HG03442 (cell line): Measurements from ENCODE around the gene UGT1A3.

Source experiments
- ATAC-seq: cut with Tn5 transposase; IDR thresholded peaks from one replicate; pipeline ENCODE4 v1.9.1; 2021; ENCODE audit warnings: mild to moderate bottlenecking, moderate library complexity; ENCODE audit not compliant: unreplicated experiment

The UGT1A3 gene

GRCh38 chr2:233814056-233814835, 85.4 kb downstream of the UGT1A3 start:
- ATAC-seq: no peak

- ATAC-seq: no peak
Measured at GRCh38 chr2:233815861-233816260, 87.0 kb downstream of the UGT1A3 start.

- no peak for ATAC-seq
Measured at GRCh38 chr2:233816334-233816733, 87.5 kb downstream of the UGT1A3 start.

- ATAC-seq: no peak
Measured at GRCh38 chr2:233816771-233817170, 87.9 kb downstream of the UGT1A3 start.

GRCh38 chr2:233817361-233817911, 88.6 kb downstream of the UGT1A3 start:
- no peak for ATAC-seq

- no peak for ATAC-seq
Measured at GRCh38 chr2:233817995-233818638, 89.3 kb downstream of the UGT1A3 start.

GRCh38 chr2:233818639-233819621, 90.1 kb downstream of the UGT1A3 start:
- ATAC-seq: no peak

GRCh38 chr2:233819884-233820773, 91.3 kb downstream of the UGT1A3 start:
- ATAC-seq: no peak

- no peak for ATAC-seq
Measured at GRCh38 chr2:233820774-233821105, 91.9 kb downstream of the UGT1A3 start.

GRCh38 chr2:233821196-233821595, 92.4 kb downstream of the UGT1A3 start:
- ATAC-seq: no peak

GRCh38 chr2:233821709-233822100, 92.9 kb downstream of the UGT1A3 start:
- ATAC-seq: no peak

GRCh38 chr2:233822101-233822771, 93.4 kb downstream of the UGT1A3 start:
- ATAC-seq: no peak
